ENCODE measurements around the gene LRRC3.

Gene LRRC3

DNA sequence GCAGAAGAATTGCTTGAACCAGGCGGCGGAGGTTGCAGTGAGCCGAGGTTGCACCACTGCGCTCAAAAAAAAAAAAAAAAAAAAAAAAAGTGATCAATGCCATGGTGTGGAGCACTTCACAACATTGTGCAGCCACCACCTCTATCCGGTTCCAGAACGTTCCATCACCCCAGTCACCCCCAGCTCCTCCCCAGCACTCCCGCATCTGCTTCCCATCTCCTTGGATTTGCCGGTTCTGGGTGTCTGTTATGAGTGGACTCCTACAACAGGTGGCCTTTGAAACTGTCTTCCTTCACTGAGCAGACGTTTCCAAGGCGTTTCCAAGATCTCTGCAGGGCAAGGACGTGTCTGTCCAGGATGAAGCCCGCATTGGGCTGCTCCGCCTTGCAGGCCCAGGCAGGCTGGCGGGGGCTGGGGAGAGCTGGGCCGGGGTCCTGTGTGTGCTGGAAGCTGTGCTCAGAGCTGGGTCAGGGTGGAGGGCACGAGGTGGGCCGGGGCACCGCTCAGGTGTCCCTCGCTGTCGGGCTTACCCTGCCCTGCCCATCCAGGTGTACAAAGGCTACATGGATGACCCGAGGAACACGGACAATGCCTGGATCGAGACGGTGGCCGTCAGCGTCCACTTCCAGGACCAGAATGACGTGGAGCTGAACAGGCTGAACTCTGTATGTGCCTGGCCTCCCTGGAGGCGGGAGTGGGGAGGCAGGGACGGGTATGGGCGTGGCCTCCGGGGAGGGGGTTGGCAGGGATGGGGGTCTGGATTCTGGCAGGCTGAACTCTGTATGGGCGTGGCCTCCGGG is 14.9 kb upstream of the LRRC3 start:
- no peak for DNase-seq (ENCODE audit: low read depth)

DNA sequence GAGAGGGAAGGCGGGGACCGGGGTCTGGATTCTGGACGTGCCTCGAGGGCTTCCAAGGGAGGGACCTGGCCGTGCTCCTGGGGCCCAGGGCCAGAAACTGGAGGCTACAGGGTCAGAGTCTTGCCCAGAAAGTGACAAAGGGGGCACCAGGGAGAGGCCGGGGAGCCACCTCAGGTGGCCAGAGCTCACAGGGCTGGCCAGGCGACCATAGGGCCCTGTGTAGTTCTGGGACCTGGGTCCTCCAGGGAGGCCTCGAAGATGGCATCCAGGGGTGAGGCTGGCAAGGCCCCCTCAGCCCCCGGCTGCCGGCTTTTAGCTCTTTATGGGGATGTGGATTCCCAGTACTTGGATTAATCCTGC is 14.3 kb upstream of the LRRC3 start:
- no peak for DNase-seq (ENCODE audit: low read depth)

DNA sequence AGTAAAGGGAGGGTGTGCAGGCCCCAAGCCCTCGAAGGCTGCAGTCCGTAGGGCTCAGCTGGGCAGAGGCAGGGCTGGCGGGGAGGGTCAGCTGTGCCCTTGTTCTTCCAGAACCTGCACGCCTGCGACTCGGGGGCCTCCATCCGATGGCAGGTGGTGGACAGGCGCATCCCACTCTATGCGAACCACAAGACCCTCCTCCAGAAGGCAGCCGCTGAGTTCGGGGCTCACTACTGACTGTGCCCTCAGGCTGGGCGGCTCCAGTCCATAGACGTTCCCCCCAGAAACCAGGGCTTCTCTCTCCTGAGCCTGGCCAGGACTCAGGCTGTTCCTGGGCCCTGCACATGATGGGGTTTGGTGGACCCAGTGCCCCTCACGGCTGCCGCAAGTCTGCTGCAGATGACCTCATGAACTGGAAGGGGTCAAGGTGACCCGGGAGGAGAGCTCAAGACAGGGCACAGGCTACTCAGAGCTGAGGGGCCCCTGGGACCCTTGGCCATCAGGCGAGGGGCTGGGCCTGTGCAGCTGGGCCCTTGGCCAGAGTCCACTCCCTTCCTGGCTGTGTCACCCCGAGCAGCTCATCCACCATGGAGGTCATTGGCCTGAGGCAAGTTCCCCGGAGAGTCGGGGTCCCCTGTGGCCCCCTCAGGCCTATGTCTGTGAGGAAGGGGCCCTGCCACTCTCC is 13.6 kb upstream of the LRRC3 start:
- no peak for DNase-seq (ENCODE audit: low read depth)

DNA sequence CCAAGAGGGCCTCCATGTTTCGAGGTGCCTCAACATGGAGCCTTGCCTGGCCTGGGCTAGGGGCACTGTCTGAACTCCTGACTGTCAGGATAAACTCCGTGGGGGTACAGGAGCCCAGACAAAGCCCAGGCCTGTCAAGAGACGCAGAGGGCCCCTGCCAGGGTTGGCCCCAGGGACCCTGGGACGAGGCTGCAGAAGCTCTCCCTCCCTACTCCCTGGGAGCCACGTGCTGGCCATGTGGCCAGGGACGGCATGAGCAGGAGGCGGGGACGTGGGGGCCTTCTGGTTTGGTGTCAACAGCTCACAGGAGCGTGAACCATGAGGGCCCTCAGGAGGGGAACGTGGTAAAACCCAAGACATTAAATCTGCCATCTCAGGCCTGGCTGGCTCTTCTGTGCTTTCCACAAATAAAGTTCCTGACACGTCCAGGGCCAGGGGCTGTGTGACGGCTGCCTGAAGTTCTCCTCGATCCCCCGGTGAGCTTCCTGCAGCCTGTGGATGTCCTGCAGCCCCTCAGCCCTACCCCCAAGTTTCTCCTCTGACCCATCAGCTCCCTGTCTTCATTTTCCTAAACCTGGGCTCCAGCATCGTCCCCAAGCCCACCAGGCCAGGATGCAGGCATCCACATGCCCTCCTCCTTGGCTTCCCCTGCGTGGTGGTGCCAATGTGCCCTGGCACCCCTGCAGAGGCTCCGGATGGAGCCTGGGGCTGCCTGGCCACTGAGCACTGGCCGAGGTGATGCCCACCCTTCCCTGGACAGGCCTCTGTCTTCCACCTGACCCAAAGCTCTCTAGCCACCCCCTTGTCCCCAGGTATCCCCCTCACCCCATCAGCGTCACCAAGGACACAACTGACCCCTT is 12.8 kb upstream of the LRRC3 start:
- no peak for DNase-seq (ENCODE audit: low read depth)

DNA sequence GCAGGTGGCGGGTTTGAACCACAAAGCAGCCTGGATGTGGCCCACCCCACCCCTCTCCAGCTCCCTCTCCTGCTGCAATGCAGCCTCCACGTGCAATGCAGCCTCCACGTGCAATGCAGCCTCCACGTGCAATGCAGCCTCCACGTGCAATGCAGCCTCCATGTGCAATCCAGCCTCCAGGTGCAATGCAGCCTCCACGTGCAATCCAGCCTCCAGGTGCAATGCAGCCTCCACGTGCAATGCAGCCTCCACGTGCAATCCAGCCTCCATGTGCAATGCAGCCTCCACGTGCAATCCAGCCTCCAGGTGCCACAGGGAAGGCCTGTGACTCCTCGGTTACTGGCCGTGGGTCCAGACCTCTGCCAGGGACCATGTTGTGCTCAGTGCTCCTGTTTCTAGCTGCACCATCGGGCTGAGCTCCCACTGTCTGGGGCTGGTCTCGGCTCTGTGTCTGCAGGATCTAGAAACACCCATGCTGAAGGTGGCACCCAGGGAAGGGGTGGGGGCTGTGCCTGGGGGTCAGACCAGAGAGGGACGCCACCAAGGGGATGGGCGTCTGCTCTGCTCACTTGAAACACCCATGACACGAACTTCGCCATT is 11.9 kb upstream of the LRRC3 start:
- no peak for DNase-seq (ENCODE audit: low read depth)

DNA sequence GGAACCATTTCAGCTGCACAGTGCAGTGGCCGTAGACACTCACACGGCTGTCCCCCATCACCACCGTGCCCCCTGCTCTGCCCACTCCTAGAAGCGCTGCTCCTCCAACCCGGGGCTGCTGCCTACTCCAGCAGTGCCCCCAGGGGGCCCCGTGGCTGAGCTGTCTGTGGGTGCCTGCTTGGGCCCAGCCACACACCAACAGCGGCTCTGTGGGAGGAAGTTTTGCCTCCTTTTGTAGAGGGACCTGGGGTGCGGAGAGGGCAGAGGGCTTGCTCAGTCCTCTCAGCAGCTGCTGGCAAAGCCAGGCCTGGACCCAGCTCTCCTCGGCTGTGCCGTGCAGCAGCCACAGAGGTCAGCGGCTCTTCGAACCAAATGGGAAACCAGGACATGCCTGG is 11.4 kb upstream of the LRRC3 start:
- DNase-seq (ENCODE audit: low read depth), result no peak

DNA sequence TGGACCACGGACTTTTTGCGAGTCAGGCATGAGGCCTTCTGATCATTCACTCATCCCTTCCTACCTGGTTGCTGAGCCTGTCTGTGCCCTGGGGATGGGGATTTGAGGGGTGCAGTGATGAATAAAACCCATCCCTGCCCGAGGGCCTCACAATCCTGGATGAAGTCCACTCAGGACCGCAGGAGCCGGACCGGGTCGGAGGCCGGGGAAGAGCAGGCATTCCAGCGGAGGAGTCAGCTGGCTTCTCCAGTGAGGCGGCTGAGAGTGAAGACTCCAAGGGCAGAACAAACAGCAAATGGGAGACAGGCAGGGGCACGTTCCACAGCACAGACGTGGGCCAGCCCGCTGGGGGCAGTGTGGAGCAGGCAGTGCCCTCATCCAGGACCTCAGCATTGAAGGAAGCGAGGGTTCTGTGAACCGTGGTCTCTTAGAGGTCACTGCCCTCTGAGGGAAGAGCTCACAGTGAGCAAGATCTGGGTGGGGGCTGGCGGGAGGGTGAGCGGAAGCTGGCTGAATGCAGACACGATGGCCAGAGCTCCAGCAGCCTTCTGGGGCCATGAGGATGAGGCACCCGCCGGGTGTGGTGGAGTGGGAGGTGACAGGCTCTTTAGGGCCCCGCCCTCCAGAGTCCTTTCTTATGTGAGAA is 10.9 kb upstream of the LRRC3 start:
- no peak for DNase-seq (ENCODE audit: low read depth)

DNA sequence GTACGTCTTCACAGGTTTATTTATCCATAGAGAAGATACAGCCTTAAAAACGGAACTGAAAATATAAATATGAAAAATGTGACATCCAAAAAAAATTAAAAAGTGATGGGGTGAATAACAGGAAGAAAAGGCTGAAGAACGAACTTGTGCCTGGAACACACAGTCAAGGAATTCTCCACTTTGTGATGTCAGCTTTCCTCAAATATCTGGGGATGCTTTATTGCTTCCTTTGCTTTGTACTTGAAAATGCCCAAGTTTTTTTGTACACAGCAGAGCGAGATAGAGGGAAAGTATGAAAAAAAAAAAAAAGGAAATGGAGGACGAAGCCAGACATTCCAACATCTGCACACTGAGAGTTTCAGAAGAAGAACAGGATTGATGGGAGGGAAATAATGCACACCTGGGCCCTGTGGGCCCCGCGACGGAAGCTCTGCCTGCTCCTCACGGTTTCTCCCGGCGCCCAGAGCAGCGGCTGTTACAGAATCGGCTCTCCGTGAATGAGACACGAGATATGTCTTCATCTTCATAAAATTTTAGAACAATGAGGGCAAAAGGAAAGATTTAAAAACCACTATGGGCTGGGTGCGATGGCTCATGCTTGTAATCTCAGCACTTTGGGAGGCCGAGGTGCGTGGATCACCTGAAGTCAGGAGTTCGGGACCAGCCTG is 10.0 kb upstream of the LRRC3 start:
- DNase-seq (ENCODE audit: low read depth), result no peak

DNA sequence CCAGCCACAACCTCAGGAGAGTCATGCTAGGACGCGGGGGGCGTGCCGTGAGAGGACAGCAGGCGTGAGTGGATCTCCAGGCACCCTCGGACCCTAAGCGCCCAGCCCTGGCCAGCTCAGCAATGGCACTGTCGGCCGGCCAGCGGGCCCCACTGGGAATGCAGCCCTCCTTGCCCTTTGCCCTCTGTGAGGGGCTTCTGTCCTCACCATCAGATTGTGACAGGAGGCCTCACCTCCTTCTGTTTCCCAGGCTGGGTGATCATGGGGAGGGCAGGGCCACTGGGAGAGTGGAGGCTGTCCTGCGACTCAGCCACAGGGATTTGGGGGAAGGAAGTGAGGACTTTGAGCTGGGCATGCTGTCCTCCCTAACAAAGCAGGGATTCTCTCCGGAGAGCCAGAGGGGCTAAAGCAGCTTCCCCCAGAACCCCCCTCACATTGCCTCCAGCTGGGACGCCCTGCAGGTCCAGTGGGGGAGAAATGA is 6.6 kb upstream of the LRRC3 start:
- no peak for DNase-seq (ENCODE audit: low read depth)

DNA sequence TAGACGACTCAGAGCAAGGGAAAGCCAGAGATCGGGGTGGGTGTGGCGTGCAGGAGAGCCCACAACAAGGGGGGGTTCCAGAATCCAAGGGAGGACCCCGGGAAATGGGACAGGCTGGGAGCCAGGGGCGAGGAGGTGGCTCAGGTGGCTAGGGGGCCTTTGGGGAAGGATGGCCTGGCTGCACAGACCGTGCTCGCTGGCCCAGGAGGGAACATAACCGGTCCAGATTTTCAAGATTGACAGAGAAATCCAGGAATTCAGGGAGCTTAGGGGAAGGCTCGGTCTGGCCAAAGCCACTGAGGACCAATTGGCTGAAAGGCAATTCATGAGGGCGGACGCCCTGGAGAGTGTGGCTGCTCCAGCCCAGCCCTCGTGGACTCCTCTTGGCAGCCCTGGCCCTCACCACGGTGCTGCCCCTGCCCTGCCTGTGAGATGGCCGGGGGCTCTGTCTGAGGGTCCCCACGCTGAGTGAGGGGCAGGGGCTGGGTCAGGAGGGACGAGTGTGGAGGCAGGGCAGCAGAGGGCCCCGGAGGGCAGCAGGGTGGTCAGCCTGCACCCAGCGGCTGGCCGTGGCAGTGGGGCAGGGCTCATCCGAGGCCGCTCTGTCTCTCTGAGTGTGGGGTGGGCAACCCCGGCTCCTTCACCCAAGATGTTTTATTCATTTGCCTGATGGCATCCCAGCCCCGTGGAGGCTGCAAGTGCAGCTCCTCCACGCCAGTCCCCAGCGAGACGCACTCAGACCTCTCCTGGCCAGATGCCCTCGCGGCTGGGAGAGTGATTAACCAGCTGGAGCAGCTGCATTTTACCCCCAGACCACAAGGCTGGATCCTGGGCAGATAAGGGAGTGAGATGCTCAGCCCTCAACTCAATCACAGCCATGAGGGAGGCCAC is 5.6 kb upstream of the LRRC3 start:
- no peak for DNase-seq (ENCODE audit: low read depth)

DNA sequence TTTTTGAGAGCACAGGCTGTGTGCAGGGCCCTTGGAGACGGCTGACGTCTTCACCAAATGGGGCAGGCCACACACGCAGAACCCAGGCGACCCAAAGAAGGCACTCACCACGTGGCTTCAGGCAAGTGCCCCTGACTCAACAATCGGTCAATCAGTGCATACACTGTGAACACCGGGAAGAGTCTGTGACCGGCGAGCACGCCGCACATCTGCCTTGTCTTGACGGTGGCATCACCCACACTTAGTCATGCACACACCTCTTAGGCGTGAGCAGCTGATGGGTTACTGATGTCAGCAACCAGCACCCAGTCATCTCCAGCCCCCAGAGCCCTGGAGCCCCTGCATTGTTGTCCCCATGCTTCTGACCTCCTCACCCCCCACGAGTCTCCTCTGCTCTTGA is 4.9 kb upstream of the LRRC3 start:
- DNase-seq (ENCODE audit: low read depth), result no peak

DNA sequence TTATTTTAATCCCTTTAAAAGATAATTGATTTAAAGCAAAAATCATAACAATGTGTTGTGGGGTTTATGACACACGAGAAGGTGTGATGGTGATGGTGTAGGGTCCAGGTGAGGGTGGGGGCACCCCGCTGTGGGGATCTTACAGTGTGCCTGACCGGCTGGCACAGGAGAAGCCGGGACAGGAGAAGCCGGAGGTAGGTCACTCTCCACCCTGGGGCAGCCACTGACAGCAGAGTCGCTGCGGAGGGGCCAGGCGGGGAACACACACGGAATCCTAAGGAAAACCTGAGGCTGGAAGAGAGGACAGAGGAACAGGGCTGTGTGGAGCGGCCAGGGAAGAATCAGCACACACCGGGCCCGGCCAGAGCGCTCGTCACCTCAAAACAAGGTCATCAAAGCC is 4.3 kb upstream of the LRRC3 start:
- no peak for DNase-seq (ENCODE audit: low read depth)

DNA sequence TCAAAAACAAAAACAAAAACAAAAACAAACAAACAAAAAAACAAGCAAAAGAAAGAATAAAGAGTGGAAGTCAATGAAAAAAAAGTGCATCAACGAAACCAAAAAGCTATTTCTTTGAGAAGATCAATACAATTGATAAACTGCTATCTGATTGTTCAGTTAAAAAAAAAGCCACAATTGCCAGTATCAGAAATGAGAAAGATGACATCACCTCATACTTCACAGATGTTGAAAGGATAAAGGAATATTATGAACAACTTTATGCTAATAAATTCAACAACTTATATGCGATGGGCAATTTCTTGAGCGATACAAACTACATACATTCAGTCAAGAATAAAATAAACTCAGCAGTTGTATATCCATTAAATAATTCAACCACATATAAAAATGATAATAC is 2.2 kb upstream of the LRRC3 start:
- no peak for DNase-seq (ENCODE audit: low read depth)

DNA sequence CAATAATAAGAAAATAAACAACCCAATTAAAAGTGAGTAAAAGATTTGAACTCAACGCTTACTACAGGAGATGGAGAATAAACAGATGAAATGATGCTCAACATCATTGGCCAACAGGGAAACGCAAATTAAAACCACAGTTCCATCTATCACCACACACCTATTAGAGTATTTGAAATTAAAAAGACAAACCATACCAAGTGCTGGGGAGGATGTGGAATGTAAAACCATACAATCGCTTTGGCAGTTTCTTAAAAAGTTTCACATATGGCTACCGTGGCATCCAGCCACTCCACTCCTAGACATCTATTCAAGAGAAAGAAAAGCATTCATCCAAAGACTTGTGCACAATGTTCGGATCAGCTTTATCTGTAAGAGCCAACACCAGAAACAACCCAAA is 1.3 kb upstream of the LRRC3 start:
- no peak for DNase-seq (ENCODE audit: low read depth)

DNA sequence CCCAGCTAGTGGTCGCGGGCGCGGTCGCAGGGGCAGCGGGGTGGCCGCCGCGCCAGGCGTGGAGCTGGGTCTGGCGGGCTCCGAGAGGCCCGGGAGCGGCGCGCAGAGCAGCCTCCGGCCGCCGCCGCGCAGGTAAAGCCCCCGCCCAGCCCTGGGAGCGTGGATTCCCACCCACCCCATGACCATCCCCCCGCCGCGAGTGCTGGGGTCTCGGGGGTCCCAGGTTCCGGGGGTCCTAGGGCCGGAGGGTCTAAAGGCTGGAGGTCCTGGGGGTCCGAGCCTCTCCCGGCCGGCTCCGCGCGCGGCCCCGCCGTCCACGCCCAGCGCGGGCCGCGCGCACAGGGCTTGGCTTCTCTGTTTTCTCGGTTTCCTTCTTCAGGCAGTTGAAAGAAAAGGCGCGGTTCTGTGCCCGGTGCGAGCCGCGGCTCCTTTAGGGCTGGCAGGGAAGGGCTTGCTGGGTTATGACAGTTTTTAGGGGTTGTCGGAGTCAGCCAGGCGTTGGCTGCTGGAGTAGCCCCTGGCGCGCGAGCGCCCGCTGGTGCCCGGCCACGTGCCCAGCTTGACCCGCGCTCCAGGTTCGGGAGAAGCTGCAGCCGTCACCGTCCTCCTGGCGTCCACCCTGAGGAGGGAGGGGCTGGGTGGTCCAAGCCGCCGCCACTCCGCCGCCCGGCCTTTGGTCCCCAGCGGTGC is 359 bp downstream of the LRRC3 start:
- DNase-seq (ENCODE audit: low read depth), result peak; percentile 3

DNA sequence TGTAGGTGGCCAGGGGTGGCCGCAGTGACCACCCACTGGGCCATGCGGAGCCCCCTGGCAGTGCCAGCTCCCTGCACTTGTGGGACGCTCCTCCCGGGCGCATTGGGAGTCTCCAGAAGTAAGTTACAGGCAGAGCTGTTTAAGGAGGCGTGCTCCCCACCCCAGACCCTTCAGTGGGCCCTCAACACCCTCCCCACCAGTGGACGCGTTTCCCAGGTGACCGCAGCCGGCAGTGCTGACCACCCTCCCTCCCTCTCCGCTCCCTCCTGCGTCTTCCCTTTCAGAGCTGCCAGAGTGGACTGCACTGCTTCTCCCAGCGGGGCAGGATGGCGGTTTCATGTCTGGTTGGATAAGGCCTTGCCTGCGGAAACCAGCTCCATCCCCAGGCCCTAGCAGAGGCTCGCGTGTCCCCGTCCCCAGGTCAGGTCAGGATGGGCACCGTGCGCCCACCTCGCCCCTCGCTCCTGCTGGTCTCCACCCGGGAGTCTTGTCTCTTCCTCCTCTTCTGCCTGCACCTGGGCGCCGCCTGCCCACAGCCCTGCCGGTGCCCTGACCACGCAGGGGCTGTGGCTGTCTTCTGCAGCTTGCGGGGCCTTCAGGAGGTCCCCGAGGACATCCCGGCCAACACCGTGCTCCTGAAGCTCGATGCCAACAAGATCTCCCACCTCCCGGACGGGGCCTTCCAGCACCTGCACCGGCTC is 1.1 kb downstream of the LRRC3 start:
- DNase-seq (ENCODE audit: low read depth), result no peak

DNA sequence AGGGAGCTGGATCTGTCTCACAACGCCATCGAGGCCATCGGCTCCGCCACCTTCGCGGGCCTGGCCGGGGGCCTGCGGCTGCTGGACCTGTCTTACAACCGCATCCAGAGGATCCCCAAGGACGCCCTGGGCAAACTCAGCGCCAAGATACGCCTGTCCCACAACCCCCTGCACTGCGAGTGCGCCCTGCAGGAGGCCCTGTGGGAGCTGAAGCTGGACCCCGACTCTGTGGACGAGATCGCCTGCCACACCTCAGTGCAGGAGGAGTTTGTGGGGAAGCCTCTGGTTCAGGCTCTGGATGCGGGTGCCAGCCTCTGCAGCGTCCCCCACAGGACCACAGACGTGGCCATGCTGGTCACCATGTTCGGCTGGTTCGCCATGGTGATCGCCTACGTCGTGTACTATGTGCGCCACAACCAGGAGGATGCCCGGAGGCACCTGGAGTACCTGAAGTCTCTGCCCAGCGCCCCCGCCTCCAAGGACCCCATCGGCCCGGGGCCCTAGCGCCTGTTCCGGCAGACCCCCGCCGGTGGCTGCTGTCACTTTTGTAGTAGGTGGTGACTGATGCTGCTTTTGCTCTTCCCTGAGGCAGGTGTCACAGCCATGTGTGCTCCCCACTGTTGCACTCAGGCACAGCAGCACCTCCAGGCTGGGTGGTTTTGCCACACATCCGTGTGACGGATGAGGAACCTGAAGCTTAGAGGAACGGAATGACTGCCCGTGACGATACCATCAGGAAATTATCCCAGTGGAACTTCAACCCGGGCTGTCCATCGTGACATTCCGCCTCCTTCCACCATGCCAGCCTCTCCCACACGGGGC is 1.8 kb downstream of the LRRC3 start:
- no peak for DNase-seq (ENCODE audit: low read depth)

Measured in HS-5 (cell line).